Thoracic aorta (tissue), 2 donors: ENCODE measurements around the gene GNPDA2. TPM values are rescaled to one million over a fixed set of nuclear protein-coding genes. Genes with fewer than 3 reads are reported as not detected.

ENCODE experiments used
- ATAC-seq: fragments of 150-250 bp; one replicate; pipeline ENCODE4 v1.8.0; 2017; ENCODE audit warnings: low read depth; ENCODE audit not compliant: insufficient number of reproducible peaks, low FRiP score
- DNase-seq: peaks from one replicate; pipeline ENCODE4 v3.0.0-alpha.2; 2020; ENCODE audit warnings: low spot score
- H3K27ac ChIP-seq, 2 donors: fragments of 200-600 bp; sonication (generic); 1 replicate in 1 of 2; 2 replicates in 1 of 2; pipeline ENCODE4 v1.5.1; 2016; ENCODE audit warnings: mild to moderate bottlenecking in 2 of 2, moderate library complexity in 2 of 2
- H3K27me3 ChIP-seq: fragments of 200-600 bp; sonication (generic); replicated peaks from 2 replicates; pipeline ENCODE4 v1.6.0; 2016; ENCODE audit warnings: mild to moderate bottlenecking; ENCODE audit not compliant: insufficient read depth
- H3K36me3 ChIP-seq: fragments of 200-600 bp; sonication (generic); one replicate; pipeline ENCODE4 v1.5.1; 2016
- H3K4me1 ChIP-seq, 2 donors: fragments of 200-600 bp; sonication (generic); 1 replicate in 1 of 2; 2 replicates in 1 of 2; pipeline versions ENCODE4 v1.5.1 to v1.6.0; 2016; ENCODE audit warnings: low read depth in 2 of 2, mild to moderate bottlenecking in 1 of 2; ENCODE audit not compliant: control insufficient read depth in 1 of 2
- H3K4me3 ChIP-seq: fragments of 200-600 bp; sonication (generic); 2 replicates; pipeline ENCODE4 v1.5.1; 2016; ENCODE audit warnings: mild to moderate bottlenecking
- H3K9me3 ChIP-seq: fragments of 200-600 bp; sonication (generic); 2 replicates; pipeline ENCODE4 v1.5.1; 2016
- total RNA-seq, 2 donors: library from RNA; depleted of rRNA; stranded (reverse); fragments of >200 nt; gene quantifications; one replicate each; pipeline versions ENCODE4 v1.1.0 to v1.2.3, GENCODE V29; 2016
- TF ChIP-seq, protein P1 (sequence below): fragments of 200-600 bp; sonication (generic); IDR thresholded peaks from one replicate; pipeline ENCODE4 v1.5.1; 2019; ENCODE audit warnings: antibody characterized with exemption

GNPDA2 gene
- total RNA-seq, 2 donors from 2014 or later = 11.6 to 15.3 TPM

DNA sequence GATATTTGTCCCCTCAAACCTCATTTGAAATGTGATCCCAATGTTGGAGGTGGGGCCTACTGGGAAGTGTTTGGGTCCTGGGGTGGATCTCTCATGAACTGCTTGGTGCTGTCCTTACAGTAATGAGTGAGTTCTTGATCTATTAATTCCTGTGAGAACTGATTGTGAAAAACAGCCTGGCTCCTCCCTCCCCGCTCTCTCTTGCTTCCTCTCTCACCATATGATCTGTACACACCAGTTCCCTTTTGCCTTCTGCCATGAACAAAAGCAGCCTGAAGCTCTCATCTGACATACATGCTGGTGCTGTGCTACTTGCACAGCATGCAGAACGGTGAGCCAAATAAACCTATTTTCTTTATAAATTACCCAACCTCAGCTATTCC is 63.7 kb downstream of the GNPDA2 start:
- ATAC-seq (no peak), DNase-seq (no peak)
- Histone ChIP-seq H3K4me3 (no peak overlapping the region), H3K36me3 (no peaks in the 10 kb centered on the region), H3K27me3 (no peaks in the 10 kb centered on the region), H3K27ac (no peak overlapping the region), H3K4me1 (no peaks in the 10 kb centered on the region), H3K9me3 (no peaks in the 10 kb centered on the region)
- TF ChIP-seq, protein P1, sequence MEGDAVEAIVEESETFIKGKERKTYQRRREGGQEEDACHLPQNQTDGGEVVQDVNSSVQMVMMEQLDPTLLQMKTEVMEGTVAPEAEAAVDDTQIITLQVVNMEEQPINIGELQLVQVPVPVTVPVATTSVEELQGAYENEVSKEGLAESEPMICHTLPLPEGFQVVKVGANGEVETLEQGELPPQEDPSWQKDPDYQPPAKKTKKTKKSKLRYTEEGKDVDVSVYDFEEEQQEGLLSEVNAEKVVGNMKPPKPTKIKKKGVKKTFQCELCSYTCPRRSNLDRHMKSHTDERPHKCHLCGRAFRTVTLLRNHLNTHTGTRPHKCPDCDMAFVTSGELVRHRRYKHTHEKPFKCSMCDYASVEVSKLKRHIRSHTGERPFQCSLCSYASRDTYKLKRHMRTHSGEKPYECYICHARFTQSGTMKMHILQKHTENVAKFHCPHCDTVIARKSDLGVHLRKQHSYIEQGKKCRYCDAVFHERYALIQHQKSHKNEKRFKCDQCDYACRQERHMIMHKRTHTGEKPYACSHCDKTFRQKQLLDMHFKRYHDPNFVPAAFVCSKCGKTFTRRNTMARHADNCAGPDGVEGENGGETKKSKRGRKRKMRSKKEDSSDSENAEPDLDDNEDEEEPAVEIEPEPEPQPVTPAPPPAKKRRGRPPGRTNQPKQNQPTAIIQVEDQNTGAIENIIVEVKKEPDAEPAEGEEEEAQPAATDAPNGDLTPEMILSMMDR = no peak

GRCh38 chr4:44661940-44662622 is 64.3 kb downstream of the GNPDA2 start:
- H3K9me3 ChIP-seq = no peaks in the 10 kb centered on the region
- no peaks in the 10 kb centered on the region for H3K27me3 ChIP-seq
- H3K4me1 ChIP-seq = no peaks in the 10 kb centered on the region
- H3K4me3 ChIP-seq = no peak overlapping the region
- TF ChIP-seq, protein P1 = no peak
- ATAC-seq (no peak), DNase-seq (no peak)
- no peak overlapping the region for H3K27ac ChIP-seq
- H3K36me3 ChIP-seq = no peaks in the 10 kb centered on the region

DNA sequence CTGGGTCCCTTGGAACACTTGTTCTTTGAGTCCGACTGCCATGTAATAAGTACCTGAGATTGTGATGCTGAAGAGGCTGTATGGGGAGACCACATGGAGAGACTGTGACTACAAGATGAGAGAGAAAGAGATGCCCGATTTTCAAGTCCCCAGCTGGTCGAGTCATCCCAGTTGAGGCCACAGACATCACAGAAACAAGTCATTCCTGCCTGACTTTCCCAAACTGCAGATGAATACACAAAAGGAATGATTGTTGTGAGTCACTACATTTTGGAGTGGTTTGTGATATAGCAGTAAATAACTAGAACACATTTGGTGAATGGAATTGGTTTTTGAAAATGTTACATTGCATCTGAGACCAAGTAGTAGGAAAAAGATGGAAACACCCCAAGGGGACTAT is 66.0 kb downstream of the GNPDA2 start:
- Histone ChIP-seq H3K4me1 (no peaks in the 10 kb centered on the region), H3K27ac (no peak overlapping the region), H3K36me3 (no peaks in the 10 kb centered on the region), H3K4me3 (no peak overlapping the region), H3K27me3 (no peaks in the 10 kb centered on the region), H3K9me3 (no peaks in the 10 kb centered on the region)
- ATAC-seq = no peak
- TF ChIP-seq, protein P1 = no peak
- no peak for DNase-seq

GRCh38 chr4:44652002-44652401 is 74.4 kb downstream of the GNPDA2 start:
- H3K4me3 ChIP-seq = no peak overlapping the region
- DNase-seq (no peak), ATAC-seq (no peak)
- no peak overlapping the region for H3K27ac ChIP-seq
- no peaks in the 10 kb centered on the region for H3K27me3 ChIP-seq
- H3K36me3 ChIP-seq = no peaks in the 10 kb centered on the region
- H3K9me3 ChIP-seq = no peaks in the 10 kb centered on the region
- no peaks in the 10 kb centered on the region for H3K4me1 ChIP-seq
- TF ChIP-seq, protein P1 = no peak

Other genes with a start within 250 kb of the GNPDA2 start
- gene YIPF7, start 74.9 kb downstream of the GNPDA2 start, total RNA-seq = not detected
- gene GUF1, start 48.1 kb downstream of the GNPDA2 start, total RNA-seq = 10 to 100 TPM in 1 of 2 donors, 1 to 10 TPM in 1; 8.5 to 13.3 TPM